HG03571 (cell line): ENCODE measurements around the gene SCAMP1.
"Not testable (repeated sequence)": the region's sequence is repeated elsewhere in the genome, so short reads cannot be mapped to it uniquely, and the experiment has no call there.

Experiments used
- ATAC-seq: cut with Tn5 transposase; IDR thresholded peaks from one replicate; pipeline ENCODE4 v1.9.1; 2021; ENCODE audit not compliant: unreplicated experiment

Gene SCAMP1

GRCh38 chr5:78360924-78361630, 660 bp downstream of the SCAMP1 start:
- ATAC-seq = peak; percentile 28

GRCh38 chr5:78361631-78361993, 1.2 kb downstream of the SCAMP1 start:
- ATAC-seq = no peak

DNA sequence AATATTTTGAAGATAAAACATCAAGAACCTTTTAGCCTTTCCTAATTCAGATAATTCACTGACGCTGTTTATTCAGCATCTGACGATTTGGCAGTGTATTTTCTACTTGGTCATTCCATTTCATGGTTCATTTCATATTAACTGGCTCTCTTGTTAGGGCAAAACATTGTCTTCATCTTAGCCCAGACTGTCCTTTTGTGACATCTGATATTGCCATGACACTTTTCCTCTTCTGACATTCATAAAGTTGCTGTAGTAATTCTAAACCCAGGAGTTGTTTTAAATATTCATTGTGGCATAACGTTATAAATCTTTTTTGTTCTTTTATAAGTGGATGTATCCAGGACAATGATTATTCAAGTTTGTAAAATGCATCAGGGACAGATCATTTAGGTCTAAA, 1.8 kb downstream of the SCAMP1 start:
- no peak for ATAC-seq

DNA sequence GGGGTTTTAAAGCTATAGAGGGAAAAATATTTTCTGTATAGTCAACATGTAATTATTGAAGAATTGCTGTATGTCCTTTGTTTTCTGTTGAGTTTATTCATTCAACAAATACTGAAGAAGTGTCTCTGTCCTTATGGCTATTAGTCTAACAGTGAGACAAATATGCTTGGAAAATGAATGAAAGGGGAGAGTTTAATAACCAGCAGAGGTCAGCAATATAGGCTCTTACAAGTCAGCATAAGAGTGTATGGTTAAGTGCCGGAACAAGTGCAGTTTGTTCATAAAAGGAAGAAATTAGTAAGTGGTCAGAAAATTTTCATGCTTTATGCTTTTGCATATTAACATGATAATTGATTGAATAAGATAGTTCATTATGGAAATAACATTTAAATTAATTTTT, 3.6 kb downstream of the SCAMP1 start:
- no peak for ATAC-seq

- ATAC-seq = no peak
Measured at GRCh38 chr5:78367318-78367991, 7.0 kb downstream of the SCAMP1 start.

- no peak for ATAC-seq
Measured at GRCh38 chr5:78369680-78370079, 9.3 kb downstream of the SCAMP1 start.

GRCh38 chr5:78373231-78373630, 12.8 kb downstream of the SCAMP1 start:
- ATAC-seq = no peak

DNA sequence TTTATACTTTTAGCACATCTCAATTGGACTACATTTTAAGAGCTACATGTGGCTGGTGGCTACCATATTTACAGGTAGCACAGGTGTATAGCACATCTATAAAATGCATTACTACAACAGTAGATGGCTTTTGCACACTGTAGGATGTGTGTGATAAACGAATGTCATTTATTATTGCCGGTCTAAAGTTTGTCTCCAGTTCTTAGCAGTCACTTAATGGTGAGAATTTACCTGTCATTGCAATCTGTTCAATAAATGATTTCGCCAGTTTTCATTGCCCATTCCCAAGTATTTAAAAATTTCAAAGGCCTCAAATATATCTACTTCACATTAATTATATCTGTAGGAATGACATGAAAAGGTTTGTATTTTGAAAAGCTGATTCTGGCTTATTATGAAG, 15.9 kb downstream of the SCAMP1 start:
- ATAC-seq = no peak

DNA sequence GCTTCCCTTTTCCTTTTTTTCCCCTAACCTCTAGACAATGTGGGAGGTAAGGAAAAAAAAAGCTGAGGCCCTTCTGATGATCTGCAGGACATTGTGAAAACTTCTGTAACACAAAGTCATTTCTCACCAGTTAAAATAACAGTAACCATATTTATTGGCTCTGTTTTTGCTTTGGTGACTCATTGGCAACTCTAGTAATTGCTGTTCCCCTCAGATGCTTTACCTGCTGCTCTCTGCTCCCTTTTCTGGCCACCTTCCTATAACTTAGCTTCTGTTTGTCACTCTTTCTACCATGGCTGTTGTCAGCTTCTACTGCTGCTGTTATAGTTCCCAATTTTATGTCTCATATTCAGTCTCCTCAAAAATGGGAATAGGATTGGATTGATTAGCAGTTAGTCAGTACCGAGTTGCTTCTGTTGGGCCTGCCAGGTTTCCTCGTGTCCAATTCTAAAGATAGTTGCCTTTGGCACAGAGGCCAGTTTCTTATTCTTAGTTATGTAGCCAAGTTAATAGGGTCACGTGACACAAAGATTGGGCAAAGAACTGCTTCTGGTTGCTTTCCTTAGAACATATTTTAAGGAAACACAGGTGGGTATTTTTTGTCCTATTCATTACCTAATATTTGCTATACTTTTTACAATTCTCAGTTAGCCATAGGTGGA, 16.8 kb downstream of the SCAMP1 start:
- ATAC-seq = no peak

GRCh38 chr5:78377718-78378105, 17.3 kb downstream of the SCAMP1 start:
- ATAC-seq = no peak

DNA sequence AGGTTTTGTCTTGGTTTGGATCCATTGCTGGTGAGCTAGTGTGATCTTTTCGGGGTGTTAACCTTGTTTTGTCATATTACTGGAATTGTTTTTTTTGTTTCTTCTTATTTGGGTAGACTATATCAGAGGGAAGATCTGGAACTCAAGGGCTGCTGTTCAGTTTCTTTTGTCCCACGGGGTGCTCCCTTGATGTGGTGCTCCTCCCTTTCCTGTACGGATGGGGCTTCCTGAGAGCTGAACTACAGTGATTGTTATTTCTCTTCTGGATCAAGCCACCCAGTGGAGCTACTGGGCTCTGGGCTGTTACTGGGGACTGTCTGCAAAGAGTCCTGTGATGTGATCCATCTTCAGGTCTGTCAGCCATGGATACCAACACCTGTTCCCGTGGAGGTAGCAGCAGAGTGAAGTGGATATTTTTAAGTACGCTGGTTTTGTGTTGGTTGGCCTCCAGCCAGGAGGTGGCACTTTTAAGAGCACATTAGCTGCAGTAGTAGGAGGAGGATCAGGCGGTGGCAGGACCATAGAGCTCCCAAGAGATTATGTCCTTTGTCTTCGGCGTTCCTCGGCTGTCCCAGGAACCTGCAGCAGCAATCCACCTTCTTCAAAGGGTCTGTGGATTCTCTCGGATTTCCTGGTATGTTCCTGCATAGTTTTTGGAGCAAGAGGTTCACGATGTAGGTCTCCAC, 27.2 kb downstream of the SCAMP1 start:
- ATAC-seq = no peak

DNA sequence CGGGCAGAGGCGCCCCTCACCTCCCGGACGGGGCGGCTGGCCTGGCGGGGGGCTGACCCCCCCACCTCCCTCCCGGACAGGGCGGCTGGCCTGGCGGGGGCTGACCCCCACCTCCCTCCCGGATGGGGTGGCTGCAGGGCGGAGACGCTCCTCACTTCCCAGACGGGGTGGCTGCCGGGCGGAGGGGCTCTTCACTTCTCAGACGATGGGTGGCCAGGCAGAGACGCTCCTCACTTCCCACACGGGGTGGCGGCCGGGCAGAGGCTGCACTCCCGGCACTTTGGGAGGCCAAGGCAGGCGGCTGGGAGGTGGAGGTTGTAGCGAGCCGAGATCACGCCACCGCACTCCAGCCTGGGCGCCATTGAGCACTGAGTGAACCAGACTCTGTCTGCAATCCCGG, 30.9 kb downstream of the SCAMP1 start:
- not testable (repeated sequence) for ATAC-seq

DNA sequence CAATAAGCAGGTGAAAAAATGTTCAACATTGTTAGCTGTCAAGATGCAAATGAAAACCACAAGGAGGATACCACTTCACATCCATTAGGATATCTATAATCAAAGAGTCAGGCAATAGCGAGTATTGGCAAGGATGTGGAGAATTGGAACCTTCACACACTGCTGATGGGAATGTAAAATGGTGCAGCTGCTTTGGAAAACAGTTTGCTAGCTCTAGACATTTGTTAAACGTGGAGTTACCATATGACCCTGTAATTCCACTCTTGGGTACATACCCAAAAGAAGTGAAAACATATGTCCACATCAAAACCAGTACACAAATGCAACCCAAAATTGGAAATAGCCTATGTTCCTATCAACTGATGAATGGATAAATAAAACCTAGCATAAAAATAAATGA, 37.4 kb downstream of the SCAMP1 start:
- ATAC-seq = no peak

- no peak for ATAC-seq
Measured at GRCh38 chr5:78399116-78399515, 38.7 kb downstream of the SCAMP1 start.

DNA sequence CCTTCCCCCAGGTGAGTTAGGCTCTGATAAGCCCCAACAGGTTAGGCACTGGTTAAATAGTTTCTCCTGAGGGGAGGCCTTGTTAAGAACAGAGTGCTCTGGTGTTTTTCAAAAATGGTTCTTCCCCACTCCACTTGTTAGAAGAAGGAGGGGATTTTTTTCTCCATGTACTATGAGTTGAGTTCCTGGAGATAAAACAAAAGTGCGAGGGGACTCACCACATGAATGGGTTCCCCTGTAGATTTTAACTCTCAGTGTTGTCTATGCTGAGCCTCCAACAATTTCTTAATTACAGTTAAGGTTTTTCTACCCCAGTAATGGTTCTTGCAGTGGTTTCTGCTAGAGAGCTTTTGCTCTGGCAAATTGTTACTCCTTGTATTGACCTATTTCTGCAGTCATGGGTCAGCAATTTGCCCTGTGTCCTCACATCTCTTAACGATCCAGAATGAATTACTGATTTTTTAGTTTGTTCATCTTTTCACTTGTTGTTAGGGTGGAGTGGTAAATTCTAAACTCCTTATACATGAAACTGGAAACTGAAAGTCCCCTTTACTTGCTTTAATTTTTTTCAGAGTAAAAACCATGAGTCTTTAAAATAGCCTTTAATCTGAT, 44.4 kb downstream of the SCAMP1 start:
- no peak for ATAC-seq

DNA sequence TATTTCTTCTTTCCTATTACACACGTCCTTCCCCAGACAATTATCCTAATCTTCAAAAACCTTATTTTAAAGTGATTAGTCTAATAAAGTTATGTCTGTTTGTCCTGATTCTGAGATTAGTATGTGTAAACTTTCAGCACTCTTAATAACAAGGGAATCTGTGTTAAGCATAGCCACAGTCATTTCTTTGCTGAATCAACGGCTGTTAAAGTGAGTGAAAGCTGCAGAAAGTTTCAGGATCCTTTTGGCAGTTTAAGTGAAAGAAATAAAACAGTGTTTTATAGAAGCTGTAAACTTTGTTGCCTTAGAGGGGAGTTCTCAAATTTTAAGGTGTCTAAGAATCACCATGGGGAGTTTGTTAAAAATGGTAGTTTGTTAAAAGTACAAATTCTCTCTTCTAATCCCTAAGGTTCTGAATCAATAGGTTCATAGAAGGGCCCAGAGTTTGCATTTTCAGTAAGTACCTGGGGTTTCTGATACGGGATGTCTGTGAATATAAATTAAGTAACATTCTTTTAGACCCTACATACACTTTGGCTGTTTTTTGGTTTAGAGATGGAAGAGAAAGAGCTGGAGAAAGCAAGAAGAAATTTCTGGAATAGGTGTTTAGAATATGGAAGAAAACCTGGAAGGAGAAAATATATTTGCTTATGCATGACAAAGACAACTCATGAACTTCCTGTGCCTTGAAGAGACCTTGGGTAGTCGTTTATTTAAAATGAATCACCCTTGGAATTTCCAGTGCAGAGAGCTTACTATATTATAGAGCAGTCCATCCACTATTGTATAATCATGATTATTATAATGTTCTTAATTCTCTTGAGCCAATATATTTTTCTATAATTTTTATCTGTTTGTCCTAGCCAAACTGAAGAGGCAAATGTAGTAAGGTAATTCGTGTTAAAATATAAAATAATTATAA, 45.7 kb downstream of the SCAMP1 start:
- no peak for ATAC-seq

- ATAC-seq = no peak
Measured at GRCh38 chr5:78407458-78407857, 47.0 kb downstream of the SCAMP1 start.

- no peak for ATAC-seq
Measured at GRCh38 chr5:78411586-78411985, 51.2 kb downstream of the SCAMP1 start.

- no peak for ATAC-seq
Measured at GRCh38 chr5:78416677-78417425, 56.4 kb downstream of the SCAMP1 start.

- no peak for ATAC-seq
Measured at GRCh38 chr5:78419396-78419795, 59.0 kb downstream of the SCAMP1 start.
